Measurements from ENCODE around the gene SMCHD1. TPM values are rescaled to one million over a fixed set of nuclear protein-coding genes. Genes with fewer than 3 reads are reported as not detected.
"Not testable (repeated sequence)": the region's sequence is repeated elsewhere in the genome, so short reads cannot be mapped to it uniquely, and the experiment has no call there.

SMCHD1 gene
- total RNA-seq, 1 donor from 2014 or later = 54.1 TPM

DNA sequence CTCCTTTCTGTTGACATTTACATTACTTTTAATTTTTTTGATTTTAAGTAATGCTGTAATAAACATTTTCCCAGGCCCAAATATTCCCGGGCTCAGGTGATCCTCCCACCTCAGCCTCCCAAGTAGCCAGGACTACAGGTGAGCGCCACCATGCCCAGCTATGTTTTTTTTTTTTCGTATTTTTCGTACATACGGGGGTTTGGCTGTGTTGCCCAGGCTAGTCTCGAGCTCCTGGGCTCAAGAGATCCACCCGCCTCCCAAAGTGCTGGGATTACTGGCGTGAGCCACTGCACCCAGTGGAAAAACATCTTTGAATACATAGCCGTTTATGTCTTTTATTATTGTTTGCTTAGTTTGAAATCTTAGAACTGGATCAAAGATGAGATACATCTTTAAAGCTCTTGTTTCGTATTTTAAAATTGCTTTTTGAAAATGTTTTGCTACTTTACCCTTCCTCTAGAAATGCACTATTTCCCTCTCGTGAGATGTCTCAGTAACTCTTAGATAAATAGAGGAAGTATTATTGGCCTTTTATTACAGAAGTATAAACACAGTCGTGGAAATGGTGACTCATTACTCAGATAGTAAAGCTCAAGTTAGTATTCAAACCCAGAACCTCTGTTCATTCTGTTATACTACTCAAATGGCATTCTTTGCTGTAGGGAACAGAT lies 2.4 kb downstream of the SMCHD1 start:
- Histone ChIP-seq H3K9me3 (no peaks in the 10 kb centered on the region), H3K4me1 (peaks cover 23% of the 10 kb centered on the region), H3K27me3 (no peaks in the 10 kb centered on the region), H3K36me3 (no peaks in the 10 kb centered on the region), H3K27ac (peak overlapping the region; percentile 48), H3K4me3 (peak overlapping the region; percentile 89)
- DNase-seq (no peak), ATAC-seq (no peak)
- TF ChIP-seq, protein P1, sequence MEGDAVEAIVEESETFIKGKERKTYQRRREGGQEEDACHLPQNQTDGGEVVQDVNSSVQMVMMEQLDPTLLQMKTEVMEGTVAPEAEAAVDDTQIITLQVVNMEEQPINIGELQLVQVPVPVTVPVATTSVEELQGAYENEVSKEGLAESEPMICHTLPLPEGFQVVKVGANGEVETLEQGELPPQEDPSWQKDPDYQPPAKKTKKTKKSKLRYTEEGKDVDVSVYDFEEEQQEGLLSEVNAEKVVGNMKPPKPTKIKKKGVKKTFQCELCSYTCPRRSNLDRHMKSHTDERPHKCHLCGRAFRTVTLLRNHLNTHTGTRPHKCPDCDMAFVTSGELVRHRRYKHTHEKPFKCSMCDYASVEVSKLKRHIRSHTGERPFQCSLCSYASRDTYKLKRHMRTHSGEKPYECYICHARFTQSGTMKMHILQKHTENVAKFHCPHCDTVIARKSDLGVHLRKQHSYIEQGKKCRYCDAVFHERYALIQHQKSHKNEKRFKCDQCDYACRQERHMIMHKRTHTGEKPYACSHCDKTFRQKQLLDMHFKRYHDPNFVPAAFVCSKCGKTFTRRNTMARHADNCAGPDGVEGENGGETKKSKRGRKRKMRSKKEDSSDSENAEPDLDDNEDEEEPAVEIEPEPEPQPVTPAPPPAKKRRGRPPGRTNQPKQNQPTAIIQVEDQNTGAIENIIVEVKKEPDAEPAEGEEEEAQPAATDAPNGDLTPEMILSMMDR (IDR thresholded peaks at IDR 0.05) = no peak
- intact Hi-C loops (cut with DNase I) = no loop called here

DNA sequence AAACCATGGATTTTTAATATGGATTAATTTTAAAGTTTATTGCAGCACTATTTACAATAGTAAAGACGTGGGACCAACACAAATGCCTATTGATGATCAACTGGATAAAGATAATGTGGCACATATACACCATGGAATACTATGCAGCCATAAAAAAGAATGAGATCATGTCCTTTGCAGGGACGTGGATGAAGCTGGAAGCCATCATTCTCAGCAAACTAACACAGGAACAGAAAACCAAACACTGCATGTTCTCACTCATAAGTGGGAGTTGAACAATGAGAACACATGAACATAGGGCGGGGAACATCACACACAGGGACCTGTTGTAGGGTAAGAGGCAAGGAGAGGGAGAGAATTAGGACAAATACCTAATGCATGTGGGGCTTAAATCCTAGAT lies 5.3 kb downstream of the SMCHD1 start:
- intact Hi-C loops (cut with DNase I); H3K9me3 ChIP-seq; H3K4me3 ChIP-seq; H3K27me3 ChIP-seq; ATAC-seq; DNase-seq; H3K27ac ChIP-seq; H3K36me3 ChIP-seq: not testable (repeated sequence)
- peaks cover 38% of the 10 kb centered on the region for H3K4me1 ChIP-seq

DNA sequence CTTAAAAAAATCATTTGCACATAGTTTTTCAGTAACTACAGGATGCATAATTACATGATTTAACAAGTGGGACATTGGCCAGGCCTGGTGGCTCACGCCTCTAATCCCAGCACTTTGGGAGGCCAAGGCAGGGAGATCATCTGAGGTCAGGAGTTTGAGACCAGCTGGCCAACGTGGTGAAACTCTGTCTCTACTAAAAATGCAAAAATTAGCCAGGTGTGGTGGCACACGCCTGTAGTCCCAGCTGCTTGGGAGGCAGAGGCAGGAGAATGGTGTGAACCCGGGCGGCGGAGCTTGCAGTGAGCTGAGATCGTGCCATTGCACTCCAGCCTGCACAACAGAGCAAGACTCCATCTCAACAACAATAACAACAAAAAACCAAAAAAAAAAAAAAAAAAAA lies 6.8 kb downstream of the SMCHD1 start:
- H3K4me3 ChIP-seq; H3K27me3 ChIP-seq; intact Hi-C loops (cut with DNase I); H3K27ac ChIP-seq; DNase-seq; ATAC-seq; H3K9me3 ChIP-seq: not testable (repeated sequence)
- peaks cover 12% of the 10 kb centered on the region for H3K36me3 ChIP-seq
- peaks cover 42% of the 10 kb centered on the region for H3K4me1 ChIP-seq

DNA sequence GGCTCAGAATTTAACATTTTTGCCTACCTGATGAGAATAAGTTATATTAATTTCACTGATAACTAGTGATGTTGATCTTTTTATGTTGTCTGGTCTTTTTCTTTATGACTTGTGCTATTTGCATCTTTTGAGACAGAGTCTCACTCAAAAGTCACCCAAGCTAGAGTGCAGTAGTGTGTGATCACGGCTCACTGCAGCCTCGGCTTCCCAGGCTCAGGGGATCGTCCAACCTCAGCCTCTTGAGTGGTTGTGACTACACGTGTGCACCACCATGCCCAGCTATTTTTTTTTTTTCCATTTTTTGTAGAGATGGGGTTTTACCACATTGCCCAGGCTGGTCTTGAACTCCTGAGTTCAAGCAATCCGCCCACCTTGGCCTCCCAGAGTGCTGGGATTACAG lies 7.5 kb downstream of the SMCHD1 start:
- TF ChIP-seq, protein P1 (IDR thresholded peaks at IDR 0.05) = no peak
- Histone ChIP-seq H3K27me3 (no peaks in the 10 kb centered on the region), H3K9me3 (no peaks in the 10 kb centered on the region), H3K36me3 (peaks cover 17% of the 10 kb centered on the region), H3K27ac (no peak overlapping the region), H3K4me3 (no peak overlapping the region), H3K4me1 (peaks cover 38% of the 10 kb centered on the region)
- DNase-seq (no peak), ATAC-seq (no peak)
- intact Hi-C loops (cut with DNase I) = no loop called here

DNA sequence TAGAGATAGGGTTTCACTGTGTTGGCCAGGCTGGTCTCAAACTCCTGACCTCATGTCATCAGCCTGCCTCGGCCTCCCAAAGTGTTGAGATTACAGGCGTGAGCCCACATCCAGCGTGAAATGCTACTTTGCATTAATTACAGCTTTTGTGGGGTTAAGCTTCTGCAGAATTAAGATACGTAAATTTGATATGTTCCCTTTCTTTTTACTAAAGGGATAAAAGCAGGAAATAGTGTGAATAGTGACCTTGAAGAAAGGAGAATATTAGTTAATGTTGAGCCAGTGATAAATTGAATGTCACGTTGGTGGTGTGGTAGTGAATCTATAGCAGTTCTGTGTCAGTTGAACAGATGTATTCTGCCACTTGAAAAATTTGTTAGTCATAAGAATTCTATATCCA lies 16.9 kb downstream of the SMCHD1 start:
- Histone ChIP-seq H3K9me3 (no peaks in the 10 kb centered on the region), H3K4me3 (no peak overlapping the region), H3K36me3 (peaks cover 94% of the 10 kb centered on the region), H3K4me1 (no peaks in the 10 kb centered on the region), H3K27me3 (no peaks in the 10 kb centered on the region), H3K27ac (no peak overlapping the region)
- TF ChIP-seq, protein P1 (IDR thresholded peaks at IDR 0.05) = no peak
- DNase-seq (no peak), ATAC-seq (no peak)
- intact Hi-C loops (cut with DNase I) = no loop called here

DNA sequence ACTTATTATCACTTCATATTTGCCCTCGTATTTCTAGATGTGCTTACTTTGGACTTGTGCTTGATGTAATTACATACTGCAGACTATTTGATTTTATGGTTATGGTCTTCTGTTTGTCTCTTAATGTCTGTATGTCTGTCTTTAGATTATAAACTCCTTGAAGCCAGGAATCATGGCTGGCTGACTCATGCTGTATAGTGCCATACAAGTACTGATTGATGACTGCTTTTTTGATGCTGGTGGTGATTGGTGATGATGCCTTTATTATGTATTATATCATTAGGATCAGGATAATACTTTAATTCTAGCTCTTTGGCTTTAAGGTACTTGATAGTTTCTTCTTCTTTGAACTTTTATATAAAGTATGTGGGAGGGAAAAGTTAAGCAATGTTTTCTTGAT lies 17.3 kb downstream of the SMCHD1 start:
- no peak overlapping the region for H3K4me3 ChIP-seq
- intact Hi-C loops (cut with DNase I) = no loop called here
- ATAC-seq (no peak), DNase-seq (no peak)
- no peak overlapping the region for H3K27ac ChIP-seq
- H3K27me3 ChIP-seq = no peaks in the 10 kb centered on the region
- TF ChIP-seq, protein P1 (IDR thresholded peaks at IDR 0.05) = no peak
- H3K4me1 ChIP-seq = no peaks in the 10 kb centered on the region
- H3K36me3 ChIP-seq = peaks cover 96% of the 10 kb centered on the region
- H3K9me3 ChIP-seq = no peaks in the 10 kb centered on the region

DNA sequence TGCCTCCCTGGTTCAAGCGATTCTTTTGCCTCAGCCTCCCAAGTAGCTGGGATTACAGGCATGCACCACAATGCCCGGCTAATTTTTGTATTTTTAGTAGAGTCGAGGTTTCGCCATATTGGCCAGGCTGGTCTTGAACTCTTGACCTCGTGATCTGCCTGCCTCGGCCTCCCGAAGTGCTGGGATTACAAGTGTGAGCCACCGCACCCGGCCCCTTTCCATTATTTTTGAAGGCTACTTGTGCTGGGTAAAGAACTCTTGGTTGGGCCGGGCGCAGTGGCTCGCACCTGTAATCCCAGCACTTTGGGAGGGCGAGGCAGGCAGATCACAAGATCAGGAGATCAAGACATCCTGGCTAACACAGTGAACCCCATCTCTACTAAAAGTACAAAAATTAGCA lies 23.4 kb downstream of the SMCHD1 start:
- ATAC-seq; H3K4me3 ChIP-seq; H3K27me3 ChIP-seq; DNase-seq; H3K4me1 ChIP-seq; H3K9me3 ChIP-seq; intact Hi-C loops (cut with DNase I); H3K27ac ChIP-seq: not testable (repeated sequence)
- H3K36me3 ChIP-seq = peaks cover 57% of the 10 kb centered on the region
